Neural cell (in vitro differentiated cells): ENCODE measurements around the gene FAM20B. TPM values are rescaled to one million over a fixed set of nuclear protein-coding genes. Genes with fewer than 3 reads are reported as not detected.
A peak's percentile ranks its signal among the peaks of the same experiment; 100 is the strongest.

Experiments
- H2AFZ ChIP-seq: fragments of 200-600, 300-800 bp; sonication (generic), shearing (Covaris generic); 2 replicates; pipeline ENCODE4 v1.6.0; 2014; ENCODE audit warnings: low read depth, mild to moderate bottlenecking, antibody characterized with exemption, low read length, moderate library complexity
- H3F3A ChIP-seq: fragments of 200-600 bp; shearing (Covaris generic); 2 replicates; pipeline ENCODE4 v1.6.1; 2016; ENCODE audit warnings: mild to moderate bottlenecking, moderate library complexity, mixed read lengths, antibody characterized with exemption, low read length; ENCODE audit not compliant: insufficient read depth, poor library complexity, severe bottlenecking
- H3K27ac ChIP-seq: fragments of 200-600, 300-800 bp; sonication (generic), shearing (Covaris generic); 2 replicates; pipeline ENCODE4 v1.5.1; 2014; ENCODE audit warnings: mild to moderate bottlenecking, low read length, moderate library complexity
- H3K27me3 ChIP-seq: fragments of 300-800, 200-600 bp; sonication (generic), shearing (Covaris generic); 2 replicates; pipeline ENCODE4 v1.6.0; 2014; ENCODE audit warnings: mild to moderate bottlenecking, low read depth, low read length, moderate library complexity; ENCODE audit not compliant: insufficient read depth
- H3K36me3 ChIP-seq: fragments of 300-800, 200-600 bp; sonication (generic), shearing (Covaris generic); 2 replicates; pipeline ENCODE4 v1.5.1; 2014; ENCODE audit warnings: mild to moderate bottlenecking, antibody characterized with exemption, low read length, moderate library complexity; ENCODE audit not compliant: insufficient read depth
- H3K4me2 ChIP-seq: fragments of 300-800, 200-600 bp; sonication (generic), shearing (Covaris generic); 2 replicates; pipeline ENCODE4 v1.6.0; 2014; ENCODE audit warnings: mild to moderate bottlenecking, low read length
- H3K4me3 ChIP-seq: fragments of 300-800, 200-600 bp; sonication (generic), shearing (Covaris generic); 2 replicates; pipeline ENCODE4 v1.5.1; 2014; ENCODE audit warnings: mild to moderate bottlenecking, low read length, moderate library complexity
- H3K79me2 ChIP-seq: fragments of 200-600 bp; shearing (Covaris generic); replicated peaks from 2 replicates; pipeline ENCODE4 v1.6.0; 2014; ENCODE audit warnings: mild to moderate bottlenecking, low read length, moderate library complexity; ENCODE audit not compliant: insufficient read depth
- H3K9ac ChIP-seq: fragments of 300-800, 200-600 bp; sonication (generic), shearing (Covaris generic); 2 replicates; pipeline ENCODE4 v1.6.1; 2016; ENCODE audit warnings: mild to moderate bottlenecking, low read length, mixed read lengths
- H3K9me2 ChIP-seq: fragments of 200-600 bp; shearing (Covaris generic); 2 replicates; pipeline ENCODE4 v1.6.1; 2016; ENCODE audit warnings: mild to moderate bottlenecking, low read length, mixed read lengths; ENCODE audit not compliant: insufficient read depth
- H3K9me3 ChIP-seq: fragments of 200-600, 300-800 bp; sonication (generic), shearing (Covaris generic); 2 replicates; pipeline ENCODE4 v1.6.1; 2016; ENCODE audit warnings: mild to moderate bottlenecking, mixed run types, low read length, moderate library complexity, mixed read lengths
- H4K20me1 ChIP-seq: fragments of 200-600 bp; shearing (Covaris generic); 2 replicates; pipeline ENCODE4 v1.6.1; 2016; ENCODE audit warnings: mild to moderate bottlenecking, mixed run types; ENCODE audit not compliant: insufficient read depth
- EP300 ChIP-seq: fragments of 450-650 bp; conservative IDR thresholded peaks from 2 replicates; pipeline ENCODE4 v1.6.1; 2014; ENCODE audit warnings: antibody characterized with exemption, mild to moderate bottlenecking, moderate library complexity; ENCODE audit not compliant: poor library complexity, severe bottlenecking
- EZH2 ChIP-seq: fragments of 200-600, 300-800 bp; shearing (Covaris generic), sonication (generic); IDR thresholded peaks from 2 replicates; pipeline ENCODE4 v1.6.1; 2014; ENCODE audit warnings: antibody characterized with exemption, low read length, borderline replicate concordance, mild to moderate bottlenecking; ENCODE audit not compliant: insufficient read depth, poor library complexity, severe bottlenecking
- MXI1 ChIP-seq: fragments of 450-650 bp; conservative IDR thresholded peaks from 2 replicates; pipeline ENCODE4 v1.6.1; 2014; ENCODE audit warnings: antibody characterized with exemption, mild to moderate bottlenecking; ENCODE audit not compliant: poor library complexity, severe bottlenecking
- POLR2AphosphoS5 ChIP-seq: IDR thresholded peaks from 2 replicates; pipeline ENCODE4 v1.6.1; 2012
- RAD21 ChIP-seq: fragments of 450-650 bp; conservative IDR thresholded peaks from 2 replicates; pipeline ENCODE4 v1.6.1; 2014; ENCODE audit warnings: antibody characterized with exemption, mild to moderate bottlenecking, moderate library complexity
- SMC3 ChIP-seq: fragments of 450-650 bp; conservative IDR thresholded peaks from 2 replicates; pipeline ENCODE4 v1.6.1; 2014; ENCODE audit warnings: antibody characterized with exemption, mild to moderate bottlenecking, moderate library complexity; ENCODE audit not compliant: poor library complexity
- TAF1 ChIP-seq: IDR thresholded peaks from 2 replicates; pipeline ENCODE4 v1.6.1; 2012; ENCODE audit warnings: low read depth
- polyA plus RNA-seq: library from polyadenylated mRNA; depleted of rRNA; stranded (reverse); fragments of >200 nt; gene quantifications from 2 replicates; pipeline ENCODE4 v1.2.3, GENCODE V29; 2014
- TF ChIP-seq, protein P1 (sequence below): fragments of 450-650 bp; IDR thresholded peaks from 2 replicates; pipeline ENCODE4 v1.5.1; 2014; ENCODE audit warnings: antibody characterized with exemption, mild to moderate bottlenecking, moderate library complexity; ENCODE audit not compliant: poor library complexity, severe bottlenecking
- TF ChIP-seq, protein P2 (sequence below): IDR thresholded peaks from 2 replicates; pipeline ENCODE4 v1.6.1; 2012; ENCODE audit warnings: borderline replicate concordance

FAM20B gene
- polyA plus RNA-seq, 1 donor from 2014 or later: 25.1 TPM

DNA sequence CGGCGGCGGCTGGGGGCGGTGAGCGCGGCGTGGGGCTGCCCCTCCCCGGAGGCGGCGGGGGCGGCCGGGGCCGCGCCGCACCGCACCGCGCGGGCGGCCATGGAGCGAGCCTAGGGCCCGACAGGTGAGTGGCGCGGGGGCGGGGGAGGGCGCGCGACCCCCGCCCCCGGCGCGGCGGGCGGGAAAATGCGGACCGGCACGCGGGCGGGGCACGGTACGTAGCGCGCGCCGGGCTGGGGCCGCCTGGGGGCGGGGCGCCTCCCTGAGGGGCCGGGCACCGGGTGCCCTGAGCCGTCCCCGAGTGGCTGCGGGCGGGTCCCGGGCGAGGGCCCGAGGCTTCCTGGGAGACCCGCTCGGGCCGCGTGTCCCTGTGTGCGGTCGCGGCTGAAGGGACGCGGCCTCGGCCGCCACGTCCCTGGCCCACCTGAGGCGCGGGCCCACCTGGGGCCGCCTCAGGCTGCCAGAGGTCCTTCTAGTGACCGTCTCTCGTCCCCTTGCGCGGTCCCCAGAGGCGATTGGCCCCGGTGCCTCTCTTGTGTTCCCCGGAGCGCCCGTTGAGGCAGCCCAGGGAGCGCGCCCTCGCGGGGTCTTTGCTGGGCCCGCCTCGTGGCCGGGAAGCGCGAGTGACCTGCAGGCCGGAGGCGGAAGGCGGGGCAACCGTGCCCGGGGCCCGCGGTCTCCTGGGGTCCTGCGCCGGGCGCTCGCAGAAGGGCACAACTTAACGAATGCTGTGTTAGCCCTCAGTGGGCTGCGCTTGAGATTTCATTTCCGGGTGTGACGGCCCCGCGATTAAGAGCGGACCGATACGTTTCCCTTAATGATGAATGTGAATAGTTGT, 500 bp downstream of the FAM20B start:
- H3K79me2 ChIP-seq: peaks cover 26% of the 10 kb centered on the region
- no peaks in the 10 kb centered on the region for H3K27me3 ChIP-seq
- peak overlapping the region; percentile 96 for H3K4me3 ChIP-seq
- no peaks in the 10 kb centered on the region for H4K20me1 ChIP-seq
- H3K9me2 ChIP-seq: no peaks in the 10 kb centered on the region
- H3K9me3 ChIP-seq: no peaks in the 10 kb centered on the region
- H3K9ac ChIP-seq: peak overlapping the region; percentile 82
- peak overlapping the region; percentile 69 for H3K27ac ChIP-seq
- no peaks in the 10 kb centered on the region for H3F3A ChIP-seq
- peak overlapping the region; percentile 56 for H3K4me2 ChIP-seq
- H3K36me3 ChIP-seq: no peaks in the 10 kb centered on the region
- peak overlapping the region; percentile 43 for H2AFZ ChIP-seq
- TF ChIP-seq TAF1 (no peak), EP300 (peak; percentile 22), MXI1 (peak; percentile 83), SMC3 (peak; percentile 22)

DNA sequence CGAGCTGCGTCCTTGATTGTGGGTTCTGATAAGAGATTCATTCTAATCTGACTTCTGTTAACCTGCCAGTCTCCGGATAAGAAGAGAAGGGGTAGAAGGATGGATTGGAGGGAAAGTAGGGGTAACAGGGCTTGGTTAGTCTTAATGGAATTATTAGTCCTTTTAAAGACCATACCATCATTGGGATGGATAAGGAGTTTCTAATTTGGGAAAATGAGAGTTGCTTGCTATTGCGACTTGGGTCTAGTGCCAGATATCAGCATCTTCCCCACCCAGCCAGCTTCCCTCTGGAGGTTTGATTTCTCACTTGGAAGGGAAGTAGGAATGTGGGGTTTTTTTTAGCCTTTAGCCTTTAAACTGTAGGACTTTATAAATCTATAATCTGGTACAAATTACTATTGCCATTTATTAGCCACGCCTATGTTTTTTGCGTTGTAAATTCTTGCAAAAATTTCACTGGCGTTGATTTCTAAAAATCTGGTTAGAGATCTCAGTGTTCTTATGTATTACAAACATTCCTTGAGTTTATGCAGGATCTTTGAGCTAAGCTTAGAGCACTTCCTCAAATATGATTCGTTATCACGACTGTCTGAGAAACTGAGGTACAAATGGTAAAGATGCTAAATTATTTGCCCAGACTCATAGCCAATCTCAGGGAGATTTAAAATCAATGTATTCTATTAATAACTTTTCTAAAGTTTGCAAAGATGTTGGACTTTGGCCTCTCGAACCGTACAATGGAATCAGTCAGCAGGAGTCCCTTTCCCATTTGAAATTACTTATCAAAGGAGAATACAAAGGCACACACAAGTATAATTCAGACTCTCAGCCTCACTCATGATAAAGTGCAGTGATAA, 1.3 kb downstream of the FAM20B start:
- Histone ChIP-seq H3K9ac (peak overlapping the region; percentile 82), H2AFZ (peak overlapping the region; percentile 43), H3K27me3 (no peaks in the 10 kb centered on the region), H3K36me3 (no peaks in the 10 kb centered on the region), H3F3A (no peaks in the 10 kb centered on the region), H3K79me2 (peaks cover 32% of the 10 kb centered on the region), H3K4me3 (peak overlapping the region; percentile 96), H3K4me2 (peak overlapping the region; percentile 56), H3K9me2 (no peaks in the 10 kb centered on the region), H4K20me1 (no peaks in the 10 kb centered on the region), H3K9me3 (no peaks in the 10 kb centered on the region), H3K27ac (peak overlapping the region; percentile 69)
- TF ChIP-seq POLR2AphosphoS5 (no peak), SMC3 (no peak), MXI1 (no peak), EZH2 (no peak), EP300 (no peak), TAF1 (no peak), RAD21 (no peak)
- TF ChIP-seq, protein P1, sequence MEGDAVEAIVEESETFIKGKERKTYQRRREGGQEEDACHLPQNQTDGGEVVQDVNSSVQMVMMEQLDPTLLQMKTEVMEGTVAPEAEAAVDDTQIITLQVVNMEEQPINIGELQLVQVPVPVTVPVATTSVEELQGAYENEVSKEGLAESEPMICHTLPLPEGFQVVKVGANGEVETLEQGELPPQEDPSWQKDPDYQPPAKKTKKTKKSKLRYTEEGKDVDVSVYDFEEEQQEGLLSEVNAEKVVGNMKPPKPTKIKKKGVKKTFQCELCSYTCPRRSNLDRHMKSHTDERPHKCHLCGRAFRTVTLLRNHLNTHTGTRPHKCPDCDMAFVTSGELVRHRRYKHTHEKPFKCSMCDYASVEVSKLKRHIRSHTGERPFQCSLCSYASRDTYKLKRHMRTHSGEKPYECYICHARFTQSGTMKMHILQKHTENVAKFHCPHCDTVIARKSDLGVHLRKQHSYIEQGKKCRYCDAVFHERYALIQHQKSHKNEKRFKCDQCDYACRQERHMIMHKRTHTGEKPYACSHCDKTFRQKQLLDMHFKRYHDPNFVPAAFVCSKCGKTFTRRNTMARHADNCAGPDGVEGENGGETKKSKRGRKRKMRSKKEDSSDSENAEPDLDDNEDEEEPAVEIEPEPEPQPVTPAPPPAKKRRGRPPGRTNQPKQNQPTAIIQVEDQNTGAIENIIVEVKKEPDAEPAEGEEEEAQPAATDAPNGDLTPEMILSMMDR: no peak
- TF ChIP-seq, protein P2, sequence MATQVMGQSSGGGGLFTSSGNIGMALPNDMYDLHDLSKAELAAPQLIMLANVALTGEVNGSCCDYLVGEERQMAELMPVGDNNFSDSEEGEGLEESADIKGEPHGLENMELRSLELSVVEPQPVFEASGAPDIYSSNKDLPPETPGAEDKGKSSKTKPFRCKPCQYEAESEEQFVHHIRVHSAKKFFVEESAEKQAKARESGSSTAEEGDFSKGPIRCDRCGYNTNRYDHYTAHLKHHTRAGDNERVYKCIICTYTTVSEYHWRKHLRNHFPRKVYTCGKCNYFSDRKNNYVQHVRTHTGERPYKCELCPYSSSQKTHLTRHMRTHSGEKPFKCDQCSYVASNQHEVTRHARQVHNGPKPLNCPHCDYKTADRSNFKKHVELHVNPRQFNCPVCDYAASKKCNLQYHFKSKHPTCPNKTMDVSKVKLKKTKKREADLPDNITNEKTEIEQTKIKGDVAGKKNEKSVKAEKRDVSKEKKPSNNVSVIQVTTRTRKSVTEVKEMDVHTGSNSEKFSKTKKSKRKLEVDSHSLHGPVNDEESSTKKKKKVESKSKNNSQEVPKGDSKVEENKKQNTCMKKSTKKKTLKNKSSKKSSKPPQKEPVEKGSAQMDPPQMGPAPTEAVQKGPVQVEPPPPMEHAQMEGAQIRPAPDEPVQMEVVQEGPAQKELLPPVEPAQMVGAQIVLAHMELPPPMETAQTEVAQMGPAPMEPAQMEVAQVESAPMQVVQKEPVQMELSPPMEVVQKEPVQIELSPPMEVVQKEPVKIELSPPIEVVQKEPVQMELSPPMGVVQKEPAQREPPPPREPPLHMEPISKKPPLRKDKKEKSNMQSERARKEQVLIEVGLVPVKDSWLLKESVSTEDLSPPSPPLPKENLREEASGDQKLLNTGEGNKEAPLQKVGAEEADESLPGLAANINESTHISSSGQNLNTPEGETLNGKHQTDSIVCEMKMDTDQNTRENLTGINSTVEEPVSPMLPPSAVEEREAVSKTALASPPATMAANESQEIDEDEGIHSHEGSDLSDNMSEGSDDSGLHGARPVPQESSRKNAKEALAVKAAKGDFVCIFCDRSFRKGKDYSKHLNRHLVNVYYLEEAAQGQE: no peak
